HG03520 (cell line): ENCODE measurements around the gene THTPA.

ENCODE experiments used
- ATAC-seq: cut with Tn5 transposase; IDR thresholded peaks from one replicate; pipeline ENCODE4 v1.9.1; 2021; ENCODE audit warnings: mild to moderate bottlenecking, moderate library complexity; ENCODE audit not compliant: unreplicated experiment

Gene THTPA

DNA sequence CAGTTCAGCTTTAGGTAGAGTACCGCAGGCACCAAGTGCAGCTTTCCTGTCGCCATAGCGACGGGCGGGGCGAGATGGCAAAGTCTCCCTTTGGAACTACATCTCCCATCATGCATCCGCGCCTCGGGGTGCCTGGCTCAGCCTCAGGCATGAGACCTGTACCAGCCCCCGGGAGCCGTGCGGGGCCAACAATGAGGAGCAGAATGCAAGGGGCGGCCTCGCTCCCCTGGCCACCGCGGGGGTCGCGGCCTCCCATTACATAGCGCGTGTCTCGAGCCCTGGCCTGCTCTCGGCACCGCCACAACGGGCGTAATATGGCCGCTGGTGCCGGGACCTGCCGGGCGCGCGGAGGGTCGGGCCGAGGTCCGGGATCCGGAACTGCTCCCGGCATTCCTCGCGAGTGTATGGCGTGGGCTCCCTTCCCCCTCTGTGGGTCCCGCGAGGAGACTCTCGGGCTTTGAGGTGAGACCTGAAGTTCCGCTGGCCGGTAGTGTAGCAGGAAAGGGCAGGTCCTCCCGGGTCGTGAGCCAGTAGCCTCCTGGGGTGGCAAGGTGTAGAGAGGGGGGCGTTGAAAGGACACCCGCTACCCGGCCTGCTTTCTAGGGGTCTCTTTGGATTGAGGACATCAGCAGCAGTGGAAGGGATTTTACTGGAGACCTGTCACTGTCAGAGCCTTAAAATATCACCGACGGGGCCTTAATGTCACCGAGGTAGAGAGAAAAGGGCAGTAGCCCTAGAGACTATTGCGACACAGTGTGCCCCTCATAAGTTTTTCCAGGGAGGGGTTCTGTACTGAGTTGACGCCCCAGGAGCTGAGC is at the start of gene THTPA:
Gene THTPA (plus strand): TSS at position 390 of the 818 bp plus-strand sequence. CDS start 487 bp downstream, outside the sequence.
- peak; percentile 81 for ATAC-seq

GRCh38 chr14:23512156-23512555 is 43.9 kb upstream of the THTPA start:
- no peak for ATAC-seq

DNA sequence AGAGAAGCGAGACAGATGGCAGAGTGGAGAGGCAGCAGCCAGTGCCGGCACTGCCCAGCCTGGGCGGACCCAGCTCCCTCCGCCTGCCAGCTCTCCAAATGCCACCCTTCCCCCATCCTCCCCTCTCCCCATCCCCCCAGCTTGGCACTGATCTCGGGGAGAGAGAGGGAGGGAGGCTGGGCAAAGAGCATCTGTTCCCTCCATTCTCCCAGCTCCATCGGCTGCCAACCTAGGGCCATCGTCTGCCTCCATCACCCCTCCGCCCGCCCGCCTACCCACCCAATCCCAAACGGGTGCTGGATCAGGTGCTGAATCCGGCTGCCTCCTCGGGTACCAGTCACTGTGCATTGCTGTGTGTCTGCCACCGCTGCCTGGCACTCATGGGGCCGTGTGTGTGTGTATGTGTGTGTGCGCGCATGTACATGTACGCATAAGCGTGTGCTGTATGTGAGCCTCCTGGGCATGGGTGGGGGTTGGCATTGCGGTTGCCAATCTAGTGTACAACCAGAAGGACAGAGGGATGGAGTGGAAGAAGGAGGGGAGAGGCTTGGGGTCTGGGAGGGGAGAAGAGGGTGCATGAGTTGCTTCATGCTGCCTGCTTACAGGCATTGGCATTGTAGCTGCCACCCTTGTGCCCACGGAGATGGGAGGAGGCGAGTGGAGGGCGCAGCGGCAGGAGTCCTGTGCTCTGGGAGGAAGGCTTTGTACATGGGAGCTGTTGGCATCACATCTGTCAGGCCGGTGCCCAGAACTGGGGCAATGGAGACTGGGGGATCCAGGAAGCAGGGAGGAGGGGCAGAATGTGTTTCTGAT is 42.9 kb upstream of the THTPA start:
- no peak for ATAC-seq

- no peak for ATAC-seq
These were observed 42.0 kb upstream of the THTPA start for GRCh38 chr14:23513818-23514643.

GRCh38 chr14:23514644-23514957 is 41.5 kb upstream of the THTPA start:
- ATAC-seq, result no peak

DNA sequence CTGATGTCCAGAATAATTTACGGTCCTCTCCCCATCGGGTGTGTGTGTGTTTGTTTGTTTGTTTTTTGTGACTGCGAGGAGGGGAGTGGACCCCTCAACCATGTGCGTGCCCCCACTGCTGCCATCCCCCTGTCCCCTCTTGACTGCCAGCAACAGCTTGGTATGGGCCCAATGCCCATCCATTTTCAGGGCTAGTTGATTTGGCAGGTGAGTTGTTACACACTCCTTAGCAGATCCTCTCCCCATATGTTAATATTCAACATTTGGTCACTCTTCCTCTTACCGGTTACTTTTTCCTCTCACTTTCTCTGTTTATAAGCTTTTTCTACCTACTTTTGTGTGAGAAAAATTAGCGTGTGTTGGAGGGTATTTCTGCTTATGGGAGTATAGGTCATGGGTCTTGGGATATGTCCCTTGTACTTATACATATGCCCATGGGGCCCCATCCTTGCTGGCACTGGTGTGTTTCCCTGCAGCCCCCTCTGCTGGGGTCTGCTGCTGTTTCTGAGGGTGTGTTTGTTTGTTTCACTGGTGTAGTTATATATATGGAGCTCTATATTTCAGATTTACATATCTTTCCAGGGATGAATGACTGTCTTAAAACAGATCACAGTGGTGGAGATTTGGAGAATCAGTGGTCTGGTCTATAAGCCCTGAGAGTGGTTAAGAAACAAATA is 38.3 kb upstream of the THTPA start:
- ATAC-seq, result no peak

GRCh38 chr14:23518709-23519108 is 37.4 kb upstream of the THTPA start:
- no peak for ATAC-seq

DNA sequence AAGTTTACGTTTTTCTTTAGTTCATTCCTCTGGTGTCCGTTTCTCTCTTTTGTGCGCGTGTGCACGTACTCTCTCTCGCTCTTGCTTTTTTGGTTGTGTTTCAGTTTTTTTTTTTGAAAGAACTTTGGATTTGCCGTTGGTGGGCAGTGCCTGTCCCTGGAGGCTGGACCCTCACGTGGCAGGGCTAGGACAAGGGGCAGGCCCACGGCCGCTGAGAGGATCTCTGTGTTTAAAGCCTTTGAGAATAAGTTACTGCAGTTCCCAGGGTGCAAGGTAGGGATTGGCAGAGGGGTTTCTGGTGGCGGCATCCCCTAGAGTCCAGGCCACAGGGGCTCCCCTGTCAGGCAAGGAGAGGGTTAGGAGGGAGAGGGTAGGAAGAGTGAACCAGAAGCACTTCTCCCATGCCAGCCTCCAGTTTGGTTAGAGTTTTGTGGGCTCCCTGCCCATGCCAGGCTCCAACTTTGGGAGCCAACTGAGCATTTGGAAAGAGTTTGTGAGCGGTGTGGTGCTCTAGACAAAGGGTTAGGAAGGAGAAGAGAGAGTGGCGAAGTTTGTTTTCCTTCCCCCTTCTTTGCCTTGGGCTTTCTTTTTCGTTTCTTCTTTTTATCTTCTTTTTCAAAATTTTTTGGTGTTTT is 35.1 kb upstream of the THTPA start:
- ATAC-seq, result no peak

- ATAC-seq, result no peak
These were observed 34.1 kb upstream of the THTPA start for GRCh38 chr14:23521785-23522640.

GRCh38 chr14:23522643-23523198 is 33.4 kb upstream of the THTPA start:
- ATAC-seq, result no peak

DNA sequence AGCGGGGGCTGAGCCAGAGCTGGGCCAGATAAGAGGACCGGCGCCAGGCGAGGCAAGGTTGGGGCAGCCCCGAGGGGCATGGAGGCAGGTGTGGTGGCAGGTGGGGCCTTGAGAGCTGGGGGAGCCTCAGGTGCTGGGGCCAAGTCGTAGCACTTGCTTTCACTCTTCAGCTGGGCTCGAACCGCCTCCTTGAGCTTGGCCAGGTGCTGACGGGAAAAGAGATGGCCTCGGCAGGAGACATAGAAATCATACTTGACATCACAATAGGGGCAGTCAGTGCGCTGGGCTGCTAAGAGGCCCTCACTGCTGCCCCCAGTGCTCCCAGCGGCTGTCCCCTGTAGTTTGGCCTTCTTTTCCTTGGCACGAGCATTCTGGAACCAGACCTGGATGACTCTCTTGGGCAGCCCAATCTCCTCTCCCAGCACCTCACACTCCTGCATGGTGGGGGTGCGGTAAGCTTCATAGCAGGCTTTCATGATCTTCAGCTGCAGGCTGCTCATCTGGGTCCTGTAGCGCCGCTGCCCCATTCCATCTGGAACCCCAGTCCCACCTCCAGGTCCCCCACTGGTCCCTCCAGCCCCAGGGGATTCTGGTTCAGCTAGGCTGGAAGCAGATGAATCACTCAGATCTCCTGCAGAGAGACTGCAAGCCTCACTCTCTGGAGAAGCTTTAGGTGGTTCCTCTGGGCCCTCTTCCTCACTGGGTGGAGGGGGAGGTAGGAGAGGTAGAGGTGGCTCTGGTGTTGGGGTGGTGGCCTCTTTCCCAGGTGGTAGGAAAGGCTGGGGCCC is 32.6 kb upstream of the THTPA start:
- no peak for ATAC-seq

GRCh38 chr14:23524954-23525353 is 31.1 kb upstream of the THTPA start:
- ATAC-seq, result no peak

DNA sequence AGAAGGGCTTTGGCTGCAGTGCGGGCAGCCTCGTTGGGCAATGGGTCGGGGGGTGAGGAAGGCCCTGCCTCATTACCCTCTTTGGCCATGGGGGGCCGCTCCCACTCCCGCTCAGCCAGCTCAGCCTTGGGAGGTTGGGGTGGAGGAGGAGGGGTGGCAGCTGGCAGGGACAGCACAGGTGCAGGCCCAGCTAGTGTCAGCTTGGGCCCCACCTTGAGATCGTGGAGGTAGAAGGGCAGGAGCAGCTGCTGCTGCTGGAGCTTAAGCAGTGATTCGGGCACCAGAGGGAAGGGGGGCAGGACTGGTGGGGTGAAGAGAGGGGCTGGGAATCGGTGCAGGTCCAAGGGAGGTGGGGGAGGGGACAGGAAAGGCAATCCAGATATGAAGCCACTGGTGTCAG is 30.5 kb upstream of the THTPA start:
- no peak for ATAC-seq

- ATAC-seq, result no peak
These were observed 27.5 kb upstream of the THTPA start for GRCh38 chr14:23528555-23528954.

- ATAC-seq, result no peak
These were observed 27.1 kb upstream of the THTPA start for GRCh38 chr14:23529016-23529415.

GRCh38 chr14:23530375-23531055 is 25.6 kb upstream of the THTPA start:
- no peak for ATAC-seq

DNA sequence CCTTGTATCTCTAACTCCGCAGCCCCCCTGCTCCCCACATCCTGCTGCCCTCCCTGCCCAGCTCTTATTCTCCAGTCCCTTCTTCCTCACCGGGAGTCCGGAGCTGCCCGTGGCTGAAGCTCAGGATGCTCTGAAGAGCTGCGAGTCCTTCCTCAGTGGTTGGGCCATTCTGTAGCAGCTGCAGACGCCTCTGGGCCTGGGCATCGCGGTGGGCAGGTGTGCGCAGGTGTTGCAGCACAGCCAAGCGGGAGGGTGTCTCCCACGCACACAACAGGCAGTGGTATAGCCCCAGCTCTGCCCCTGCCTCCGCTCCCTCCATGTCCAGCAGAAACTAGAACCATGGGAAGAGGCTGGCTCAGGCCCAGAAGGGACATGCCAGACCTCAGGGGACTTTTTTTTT is 24.7 kb upstream of the THTPA start:
- no peak for ATAC-seq

DNA sequence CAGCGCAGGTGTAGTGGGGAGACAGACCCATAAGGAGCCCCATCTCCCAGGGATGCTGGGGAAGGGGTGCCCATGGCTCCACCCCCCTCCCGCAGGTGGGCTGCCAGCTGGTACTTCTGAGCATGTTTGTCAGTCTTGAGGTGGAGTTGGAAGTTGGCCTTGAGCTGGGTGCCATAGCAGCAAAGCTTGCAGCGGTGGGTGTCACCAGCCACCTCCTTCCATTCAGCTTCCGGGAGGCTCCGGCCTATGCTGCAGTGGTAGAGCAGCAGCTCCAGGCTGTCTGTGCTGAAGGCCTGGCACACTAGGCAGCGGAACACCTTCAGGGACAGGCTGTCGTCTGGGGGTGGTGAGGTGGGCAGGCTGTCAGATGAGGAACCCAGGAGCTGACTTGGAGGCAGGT is 23.4 kb upstream of the THTPA start:
- no peak for ATAC-seq
